Nephron (organoid): Measurements from ENCODE around the gene SNRPB.

Source experiments
- H3K27ac Mint-ChIP-seq, 3 experiments: 2 replicates each; pipeline ENCODE4 v1.8.0; 2020; ENCODE audit warnings: mixed read lengths in 3 of 3, mild to moderate bottlenecking in 2 of 3, moderate library complexity in 1 of 3
- H3K27me3 Mint-ChIP-seq: 2 replicates; pipeline ENCODE4 v1.8.0; 2021; ENCODE audit warnings: low read depth, mild to moderate bottlenecking, moderate library complexity, mixed read lengths
- H3K36me3 Mint-ChIP-seq: 2 replicates; pipeline ENCODE4 v1.8.0; 2020; ENCODE audit warnings: low read depth, mixed read lengths
- H3K4me1 Mint-ChIP-seq: 2 replicates; pipeline ENCODE4 v1.8.0; 2020; ENCODE audit warnings: mixed read lengths
- H3K4me3 Mint-ChIP-seq, 3 experiments: 2 replicates each; pipeline ENCODE4 v1.8.0; 2020; ENCODE audit warnings: mild to moderate bottlenecking in 3 of 3, mixed read lengths in 3 of 3, moderate library complexity in 2 of 3
- H3K9me3 Mint-ChIP-seq: 2 replicates; pipeline ENCODE4 v1.8.0; 2020; ENCODE audit warnings: mixed read lengths
- CTCF ChIP-seq, 3 experiments: fragments of 200-600 bp; sonication (generic); IDR thresholded peaks; one replicate each; pipeline ENCODE4 v1.5.0; 2021; ENCODE audit warnings: antibody characterized with exemption in 3 of 3; ENCODE audit not compliant: unreplicated experiment in 3 of 3

SNRPB gene

GRCh38 chr20:2515203-2515602 lies 44.6 kb upstream of the SNRPB start:
- H3K4me1 Mint-ChIP-seq = no peaks in the 10 kb centered on the region
- H3K27me3 Mint-ChIP-seq = peaks cover 27% of the 10 kb centered on the region
- no peaks in the 10 kb centered on the region for H3K36me3 Mint-ChIP-seq
- no peak overlapping the region for H3K27ac Mint-ChIP-seq
- H3K4me3 Mint-ChIP-seq = no peak overlapping the region
- no peaks in the 10 kb centered on the region for H3K9me3 Mint-ChIP-seq
- TF ChIP-seq CTCF (IDR thresholded peaks at IDR 0.05; ENCODE audit: unreplicated experiment in 3 of 3) = no peak

- peaks cover 12% of the 10 kb centered on the region for H3K4me1 Mint-ChIP-seq
- H3K27me3 Mint-ChIP-seq = peaks cover 26% of the 10 kb centered on the region
- TF ChIP-seq CTCF (IDR thresholded peaks at IDR 0.05; ENCODE audit: unreplicated experiment in 3 of 3) = no peak
- H3K27ac Mint-ChIP-seq = peak overlapping the region in 2 of 3 experiments; percentile 2 to 18
- peak overlapping the region; percentile 53 to 99 (median 76) for H3K4me3 Mint-ChIP-seq
- peaks cover 2% of the 10 kb centered on the region for H3K9me3 Mint-ChIP-seq
- peaks cover 6% of the 10 kb centered on the region for H3K36me3 Mint-ChIP-seq
These were observed 39.2 kb upstream of the SNRPB start for GRCh38 chr20:2509794-2510193.

GRCh38 chr20:2509468-2509781 lies 38.8 kb upstream of the SNRPB start:
- Mint-ChIP-seq H3K27ac (peak overlapping the region; percentile 94 to 99 (median 97)), H3K36me3 (peaks cover 9% of the 10 kb centered on the region), H3K27me3 (peaks cover 23% of the 10 kb centered on the region), H3K4me1 (peaks cover 12% of the 10 kb centered on the region), H3K4me3 (peak overlapping the region; percentile 95 to 100 (median 99)), H3K9me3 (peaks cover 4% of the 10 kb centered on the region)
- no peak for TF ChIP-seq CTCF (IDR thresholded peaks at IDR 0.05; ENCODE audit: unreplicated experiment in 3 of 3)

GRCh38 chr20:2508631-2509467 lies 38.3 kb upstream of the SNRPB start, which contains the start of gene ZNF343:
Gene ZNF343 (minus strand): TSS chr20:2508915. CDS start chr20:2493895, 15,020 bp downstream.
- peak within 1 kb of the TSS; percentile 94 to 99 (median 97) for H3K27ac Mint-ChIP-seq
- H3K36me3 Mint-ChIP-seq = peaks cover 9% of the 10 kb centered on the region
- H3K27me3 Mint-ChIP-seq = peaks cover 21% of the 10 kb centered on the region
- peaks cover 4% of the 10 kb centered on the region for H3K9me3 Mint-ChIP-seq
- peaks cover 12% of the 10 kb centered on the region for H3K4me1 Mint-ChIP-seq
- no peak for TF ChIP-seq CTCF (IDR thresholded peaks at IDR 0.05; ENCODE audit: unreplicated experiment in 3 of 3)
- peak within 1 kb of the TSS; percentile 95 to 100 (median 99) for H3K4me3 Mint-ChIP-seq

- peaks cover 11% of the 10 kb centered on the region for H3K36me3 Mint-ChIP-seq
- TF ChIP-seq CTCF (IDR thresholded peaks at IDR 0.05; ENCODE audit: unreplicated experiment in 3 of 3) = no peak
- H3K4me1 Mint-ChIP-seq = peaks cover 12% of the 10 kb centered on the region
- H3K27ac Mint-ChIP-seq = peak overlapping the region; percentile 90 to 99 (median 97)
- H3K27me3 Mint-ChIP-seq = peaks cover 16% of the 10 kb centered on the region
- H3K4me3 Mint-ChIP-seq = peak overlapping the region; percentile 95 to 100 (median 99)
- H3K9me3 Mint-ChIP-seq = peaks cover 5% of the 10 kb centered on the region
These were observed 37.5 kb upstream of the SNRPB start for GRCh38 chr20:2507875-2508630.
